ENCODE results near the gene DISP1. TPM values are rescaled to one million over a fixed set of nuclear protein-coding genes. Genes with fewer than 3 reads are reported as not detected.
A peak's percentile ranks its signal among the peaks of the same experiment; 100 is the strongest.

The DISP1 gene, protein sequence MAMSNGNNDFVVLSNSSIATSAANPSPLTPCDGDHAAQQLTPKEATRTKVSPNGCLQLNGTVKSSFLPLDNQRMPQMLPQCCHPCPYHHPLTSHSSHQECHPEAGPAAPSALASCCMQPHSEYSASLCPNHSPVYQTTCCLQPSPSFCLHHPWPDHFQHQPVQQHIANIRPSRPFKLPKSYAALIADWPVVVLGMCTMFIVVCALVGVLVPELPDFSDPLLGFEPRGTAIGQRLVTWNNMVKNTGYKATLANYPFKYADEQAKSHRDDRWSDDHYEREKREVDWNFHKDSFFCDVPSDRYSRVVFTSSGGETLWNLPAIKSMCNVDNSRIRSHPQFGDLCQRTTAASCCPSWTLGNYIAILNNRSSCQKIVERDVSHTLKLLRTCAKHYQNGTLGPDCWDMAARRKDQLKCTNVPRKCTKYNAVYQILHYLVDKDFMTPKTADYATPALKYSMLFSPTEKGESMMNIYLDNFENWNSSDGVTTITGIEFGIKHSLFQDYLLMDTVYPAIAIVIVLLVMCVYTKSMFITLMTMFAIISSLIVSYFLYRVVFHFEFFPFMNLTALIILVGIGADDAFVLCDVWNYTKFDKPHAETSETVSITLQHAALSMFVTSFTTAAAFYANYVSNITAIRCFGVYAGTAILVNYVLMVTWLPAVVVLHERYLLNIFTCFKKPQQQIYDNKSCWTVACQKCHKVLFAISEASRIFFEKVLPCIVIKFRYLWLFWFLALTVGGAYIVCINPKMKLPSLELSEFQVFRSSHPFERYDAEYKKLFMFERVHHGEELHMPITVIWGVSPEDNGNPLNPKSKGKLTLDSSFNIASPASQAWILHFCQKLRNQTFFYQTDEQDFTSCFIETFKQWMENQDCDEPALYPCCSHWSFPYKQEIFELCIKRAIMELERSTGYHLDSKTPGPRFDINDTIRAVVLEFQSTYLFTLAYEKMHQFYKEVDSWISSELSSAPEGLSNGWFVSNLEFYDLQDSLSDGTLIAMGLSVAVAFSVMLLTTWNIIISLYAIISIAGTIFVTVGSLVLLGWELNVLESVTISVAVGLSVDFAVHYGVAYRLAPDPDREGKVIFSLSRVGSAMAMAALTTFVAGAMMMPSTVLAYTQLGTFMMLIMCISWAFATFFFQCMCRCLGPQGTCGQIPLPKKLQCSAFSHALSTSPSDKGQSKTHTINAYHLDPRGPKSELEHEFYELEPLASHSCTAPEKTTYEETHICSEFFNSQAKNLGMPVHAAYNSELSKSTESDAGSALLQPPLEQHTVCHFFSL (N-terminal part only)
- 10 to 100 TPM; 12.8 to 25.7 TPM for total RNA-seq
- 1 to 10 TPM; 4.4 to 4.7 TPM for polyA plus RNA-seq
- long read RNA-seq, donor 1, full-length matches to known transcripts = 2 of 2 reads
- long read RNA-seq, donor 1, partial matches to known transcripts = 0 of 2 reads
- long read RNA-seq, donor 1, other reads (novel, unspliced or antisense) = 0 of 2 reads
- long read RNA-seq, donor 2, partial matches to known transcripts = 0 of 2 reads
- long read RNA-seq, donor 2, other reads (novel, unspliced or antisense) = 0 of 2 reads
- long read RNA-seq, donor 3 = 0 reads
- long read RNA-seq, donor 4 = 0 reads
- long read RNA-seq, donor 5, full-length matches to known transcripts = 3 of 3 reads
- long read RNA-seq, donor 5, partial matches to known transcripts = 0 of 3 reads
- long read RNA-seq, donor 5, other reads (novel, unspliced or antisense) = 0 of 3 reads

DNA sequence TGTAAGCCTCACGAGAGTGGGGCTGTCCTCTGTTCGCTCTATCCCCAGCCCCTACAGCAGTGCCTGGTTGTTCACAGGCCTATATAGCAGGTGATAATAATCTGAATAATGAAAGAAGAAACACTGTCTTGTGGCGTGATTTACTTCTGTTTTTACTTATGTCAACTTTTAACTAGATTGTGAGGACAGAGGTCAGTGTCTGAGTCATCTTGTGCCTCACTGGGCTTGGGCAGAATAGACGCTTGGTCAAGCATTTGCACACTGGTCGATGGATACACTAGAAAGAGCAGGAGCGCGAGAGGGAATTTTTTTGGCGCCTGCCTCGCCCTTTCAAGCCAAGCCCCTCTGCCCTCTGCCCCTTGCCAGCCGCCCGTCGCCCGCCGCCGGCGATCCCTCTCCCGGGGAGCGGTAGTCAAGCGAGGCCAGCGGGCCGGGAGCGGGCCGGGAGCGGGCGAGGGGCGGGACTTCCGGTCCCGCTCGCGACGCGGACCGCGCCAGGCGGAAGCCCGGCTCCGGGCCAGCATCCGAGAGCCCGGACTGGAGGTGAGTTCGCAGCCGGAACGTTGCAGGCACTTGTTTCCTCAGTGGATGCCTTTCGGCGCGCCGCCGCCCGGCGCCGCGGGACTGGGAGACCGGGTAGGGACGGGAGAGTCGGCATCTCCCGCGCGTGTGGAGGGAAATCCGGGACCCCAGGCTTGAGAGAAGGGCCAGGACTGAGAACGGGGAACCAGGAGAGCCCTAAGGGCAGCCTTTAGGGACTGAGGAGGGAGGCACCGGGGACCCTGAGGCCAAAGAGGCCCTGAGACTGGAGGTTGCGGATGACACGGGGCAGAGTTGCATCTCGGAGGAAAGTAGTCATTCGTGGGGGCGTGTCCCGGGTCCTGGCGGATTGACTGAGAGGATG, at the start of gene DISP1:
Gene DISP1, plus strand, starts transcription at position 504 of the 904 bp plus-strand sequence. CDS start 127,785 bp downstream, outside the sequence.
- peak within 1 kb of the TSS; percentile 82 for H3K4me3 ChIP-seq
- peak within 1 kb of the TSS; percentile 95 for H3K27ac ChIP-seq (ENCODE audit: low read depth in 1 of 2, low read length in 1 of 2)
- peak within 1 kb of the TSS; percentile 66 to 90 for H3K9ac ChIP-seq (ENCODE audit: insufficient read depth in 1 of 2, low read length in 2 of 2)
- TF ChIP-seq, protein P1, sequence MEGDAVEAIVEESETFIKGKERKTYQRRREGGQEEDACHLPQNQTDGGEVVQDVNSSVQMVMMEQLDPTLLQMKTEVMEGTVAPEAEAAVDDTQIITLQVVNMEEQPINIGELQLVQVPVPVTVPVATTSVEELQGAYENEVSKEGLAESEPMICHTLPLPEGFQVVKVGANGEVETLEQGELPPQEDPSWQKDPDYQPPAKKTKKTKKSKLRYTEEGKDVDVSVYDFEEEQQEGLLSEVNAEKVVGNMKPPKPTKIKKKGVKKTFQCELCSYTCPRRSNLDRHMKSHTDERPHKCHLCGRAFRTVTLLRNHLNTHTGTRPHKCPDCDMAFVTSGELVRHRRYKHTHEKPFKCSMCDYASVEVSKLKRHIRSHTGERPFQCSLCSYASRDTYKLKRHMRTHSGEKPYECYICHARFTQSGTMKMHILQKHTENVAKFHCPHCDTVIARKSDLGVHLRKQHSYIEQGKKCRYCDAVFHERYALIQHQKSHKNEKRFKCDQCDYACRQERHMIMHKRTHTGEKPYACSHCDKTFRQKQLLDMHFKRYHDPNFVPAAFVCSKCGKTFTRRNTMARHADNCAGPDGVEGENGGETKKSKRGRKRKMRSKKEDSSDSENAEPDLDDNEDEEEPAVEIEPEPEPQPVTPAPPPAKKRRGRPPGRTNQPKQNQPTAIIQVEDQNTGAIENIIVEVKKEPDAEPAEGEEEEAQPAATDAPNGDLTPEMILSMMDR (IDR thresholded peaks at IDR 0.05; ENCODE audit: control extremely low read depth, extremely low read depth) = no peak
- peaks cover 0 to 32% (median 6%) of the 10 kb centered on the region in 5 donors for H3K4me1 ChIP-seq (ENCODE audit: control insufficient read depth in 5 of 5, insufficient read depth in 5 of 5, low read length in 5 of 5)
- DNase-seq = peak; percentile 76 to 86 (median 76)
- 2 to 3% methylated on average over 53 to 67 of the region's 67 CpGs for WGBS, 2 donors
- H3K27me3 ChIP-seq (ENCODE audit: control insufficient read depth in 3 of 3, insufficient read depth in 3 of 3, low read length in 2 of 3) = no peaks in the 10 kb centered on the region
- ATAC-seq (ENCODE audit: insufficient read depth, low FRiP score) = peak; percentile 92
- H3K9me3 ChIP-seq (ENCODE audit: control insufficient read depth in 4 of 4, insufficient read depth in 3 of 4, low read length in 3 of 4) = no peaks in the 10 kb centered on the region
- H3K36me3 ChIP-seq (ENCODE audit: control insufficient read depth in 4 of 4, insufficient read depth in 4 of 4, low read length in 4 of 4) = peaks cover 0 to 3% (median 0%) of the 10 kb centered on the region in 4 donors

DNA sequence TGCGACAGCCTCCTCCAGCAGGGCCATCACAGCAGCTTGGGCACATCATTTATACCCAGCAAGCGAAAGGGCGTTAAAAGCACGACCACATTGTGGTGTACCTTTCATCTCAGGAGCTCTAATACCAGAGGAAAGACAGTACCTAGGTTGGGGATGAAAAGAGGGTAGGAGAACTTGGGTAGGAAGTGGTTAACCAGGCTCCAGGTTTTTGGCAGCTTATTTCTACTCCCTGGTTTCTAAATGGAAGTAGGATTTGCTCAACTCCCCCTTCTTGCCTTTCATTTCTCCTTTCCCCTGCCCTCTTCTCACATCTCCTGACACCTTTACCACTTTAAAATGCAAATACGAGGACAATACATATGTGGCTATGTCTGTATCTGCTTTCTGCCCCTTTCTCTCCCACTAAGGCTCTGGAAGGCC, 47.7 kb upstream of the DISP1 start:
- TF ChIP-seq, protein P1 (IDR thresholded peaks at IDR 0.05; ENCODE audit: control extremely low read depth, extremely low read depth) = no peak
- Histone ChIP-seq H3K36me3 (ENCODE audit: control insufficient read depth in 4 of 4, insufficient read depth in 4 of 4, low read length in 4 of 4) (no peaks in the 10 kb centered on the region), H3K27me3 (ENCODE audit: control insufficient read depth in 3 of 3, insufficient read depth in 3 of 3, low read length in 2 of 3) (no peaks in the 10 kb centered on the region), H3K4me3 (no peak overlapping the region), H3K4me1 (ENCODE audit: control insufficient read depth in 5 of 5, insufficient read depth in 5 of 5, low read length in 5 of 5) (peaks cover 0 to 5% (median 0%) of the 10 kb centered on the region in 5 donors), H3K27ac (ENCODE audit: low read depth in 1 of 2, low read length in 1 of 2) (no peak overlapping the region), H3K9ac (ENCODE audit: insufficient read depth in 1 of 2, low read length in 2 of 2) (no peak overlapping the region), H3K9me3 (ENCODE audit: control insufficient read depth in 4 of 4, insufficient read depth in 3 of 4, low read length in 3 of 4) (peaks cover 0 to 8% (median 2%) of the 10 kb centered on the region in 4 donors)
- 83 to 87% methylated on average over 5 of the region's 5 CpGs for WGBS, 2 donors
- ATAC-seq (ENCODE audit: insufficient read depth, low FRiP score) = no peak
- DNase-seq = no peak
